SK-N-SH treated with all-trans-retinoic acid at 6 μM for 48 hours (cell line): ENCODE results near the gene SLC22A2.

Source experiments
- ATAC-seq: fragments of 200-7000 bp; cut with Tn5 transposase; 3 replicates; pipeline ENCODE4 v1.9.1; 2020; ENCODE audit warnings: mild to moderate bottlenecking, moderate library complexity
- BACH2 ChIP-seq: fragments of 250-450 bp; sonication (Bioruptor Pico); IDR thresholded peaks from 2 replicates; pipeline ENCODE4 v1.9.0; 2021; ENCODE audit warnings: mild to moderate bottlenecking, borderline replicate concordance
- CSDC2 ChIP-seq: fragments of 250-450 bp; sonication (Bioruptor Pico); IDR thresholded peaks from 2 replicates; pipeline ENCODE4 v1.5.0; 2020; ENCODE audit warnings: mild to moderate bottlenecking, moderate library complexity
- ISL1 ChIP-seq: fragments of 250-450 bp; sonication (Bioruptor Pico); IDR thresholded peaks from 2 replicates; pipeline ENCODE4 v2.1.2; 2022; ENCODE audit warnings: mild to moderate bottlenecking, moderate library complexity
- OSR1 ChIP-seq: fragments of 250-450 bp; sonication (Bioruptor Pico); IDR thresholded peaks from 2 replicates; pipeline ENCODE4 v1.8.0; 2022; ENCODE audit warnings: moderate library complexity, mild to moderate bottlenecking, inconsistent platforms
- PPARA ChIP-seq: fragments of 250-450 bp; sonication (Bioruptor Pico); IDR thresholded peaks from 2 replicates; pipeline ENCODE4 v1.5.0; 2020; ENCODE audit warnings: mild to moderate bottlenecking, borderline replicate concordance
- RARB ChIP-seq: fragments of 250-450 bp; sonication (Bioruptor Pico); IDR thresholded peaks from 2 replicates; pipeline ENCODE4 v1.8.0; 2021; ENCODE audit warnings: mild to moderate bottlenecking, moderate library complexity
- TCF4 ChIP-seq: fragments of 250-450 bp; sonication (Bioruptor Pico); IDR thresholded peaks from 2 replicates; pipeline ENCODE4 v1.8.0; 2021; ENCODE audit warnings: mild to moderate bottlenecking, moderate library complexity, borderline replicate concordance
- TOX ChIP-seq: fragments of 250-450 bp; sonication (Bioruptor Pico); IDR thresholded peaks from 2 replicates; pipeline ENCODE4 v1.8.0; 2021; ENCODE audit warnings: mild to moderate bottlenecking, moderate library complexity, borderline replicate concordance
- ZC3H10 ChIP-seq: fragments of 250-450 bp; sonication (Bioruptor Pico); IDR thresholded peaks from 2 replicates; pipeline ENCODE4 v1.5.1; 2021; ENCODE audit warnings: mild to moderate bottlenecking, moderate library complexity
- ZFP3 ChIP-seq: fragments of 250-450 bp; sonication (Bioruptor Pico); IDR thresholded peaks from 2 replicates; pipeline ENCODE4 v1.5.0; 2020; ENCODE audit warnings: mild to moderate bottlenecking, moderate library complexity
- ZFP30 ChIP-seq: fragments of 450-650 bp; formaldehyde crosslinking; IDR thresholded peaks from 2 replicates; pipeline ENCODE4 v1.5.0; 2022; ENCODE audit warnings: mild to moderate bottlenecking, moderate library complexity
- ZNF565 ChIP-seq: fragments of 450-650 bp; formaldehyde crosslinking; conservative IDR thresholded peaks from 2 replicates; pipeline ENCODE4 v1.5.0; 2020; ENCODE audit warnings: low read depth, mild to moderate bottlenecking, moderate library complexity
- ZNF70 ChIP-seq: fragments of 450-650 bp; formaldehyde crosslinking; IDR thresholded peaks from 2 replicates; pipeline ENCODE4 v1.5.0; 2020; ENCODE audit warnings: mild to moderate bottlenecking, moderate library complexity
- ZNF8 ChIP-seq: fragments of 450-650 bp; formaldehyde crosslinking; IDR thresholded peaks from 2 replicates; pipeline ENCODE4 v1.5.0; 2020; ENCODE audit warnings: mild to moderate bottlenecking, moderate library complexity
- TF ChIP-seq, protein P1 (sequence below): fragments of 250-450 bp; sonication (Bioruptor Pico); IDR thresholded peaks from 2 replicates; pipeline ENCODE4 v1.5.1; 2020; ENCODE audit warnings: low read depth, mild to moderate bottlenecking, moderate library complexity
- TF ChIP-seq, protein P2 (sequence below): fragments of 250-450 bp; sonication (Bioruptor Pico); IDR thresholded peaks from 2 replicates; pipeline ENCODE4 v1.5.0; 2020; ENCODE audit warnings: mild to moderate bottlenecking, moderate library complexity
- TF ChIP-seq, protein P3 (sequence below): fragments of 250-450 bp; sonication (Bioruptor Pico); IDR thresholded peaks from 2 replicates; pipeline ENCODE4 v1.5.1; 2021; ENCODE audit warnings: mild to moderate bottlenecking, moderate library complexity
- TF ChIP-seq, protein P4 (sequence below): fragments of 250-450 bp; sonication (Bioruptor Pico); IDR thresholded peaks from 2 replicates; pipeline ENCODE4 v1.8.0; 2021; ENCODE audit warnings: low read depth, mild to moderate bottlenecking, moderate library complexity, borderline replicate concordance

Gene SLC22A2

DNA sequence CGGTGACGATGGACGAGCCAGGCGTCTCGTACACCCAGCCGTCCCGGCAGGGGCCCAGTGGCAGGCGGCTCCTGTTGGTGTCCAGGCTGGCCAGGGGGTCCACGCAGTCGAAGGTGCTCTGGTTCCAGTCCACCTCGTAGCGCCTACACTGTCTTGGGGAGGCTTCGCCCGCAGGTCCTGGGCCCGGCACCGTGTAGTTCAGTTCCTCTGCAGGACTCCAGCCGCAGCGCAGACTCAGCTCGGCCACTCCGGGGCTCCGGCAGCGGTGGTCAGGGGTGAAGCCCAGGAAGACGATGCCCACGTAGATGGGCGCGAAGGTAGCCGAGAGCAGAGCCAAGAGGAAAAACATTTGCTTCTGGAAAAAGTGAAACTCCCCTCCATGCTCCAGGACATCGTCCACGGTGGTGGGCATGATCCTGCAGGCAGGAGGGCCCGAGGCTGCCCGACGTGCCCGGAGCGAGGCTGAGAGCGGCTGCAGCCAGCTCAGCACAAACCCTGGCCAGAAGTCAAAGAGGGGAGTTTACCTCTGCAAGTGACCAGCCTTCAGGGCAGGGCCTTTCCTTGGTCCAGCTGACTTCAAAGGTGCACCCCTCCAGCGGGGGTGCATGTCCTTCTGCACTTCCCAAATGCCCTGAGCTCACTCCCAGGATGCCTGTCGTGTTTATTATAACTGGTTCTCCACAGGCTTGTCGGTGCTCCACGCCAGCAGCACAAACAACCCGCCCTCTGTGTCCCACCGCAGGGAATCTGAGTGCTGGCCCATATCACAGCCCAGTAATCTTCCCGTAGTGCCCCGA lies at the start of gene SLC22A2:
SLC22A2 (minus strand) TSS at position 476 of the 797 bp plus-strand sequence; CDS start at position 412, 64 bp downstream.
- ATAC-seq = peak; percentile 31
- no peak for TF ChIP-seq BACH2 (CRISPR knock-in tag)
- TF ChIP-seq TOX (CRISPR knock-in tag) = no peak
- no peak for TF ChIP-seq RARB
- TF ChIP-seq OSR1 = no peak
- TF ChIP-seq ISL1 (CRISPR knock-in tag) = no peak
- TF ChIP-seq, protein P1, sequence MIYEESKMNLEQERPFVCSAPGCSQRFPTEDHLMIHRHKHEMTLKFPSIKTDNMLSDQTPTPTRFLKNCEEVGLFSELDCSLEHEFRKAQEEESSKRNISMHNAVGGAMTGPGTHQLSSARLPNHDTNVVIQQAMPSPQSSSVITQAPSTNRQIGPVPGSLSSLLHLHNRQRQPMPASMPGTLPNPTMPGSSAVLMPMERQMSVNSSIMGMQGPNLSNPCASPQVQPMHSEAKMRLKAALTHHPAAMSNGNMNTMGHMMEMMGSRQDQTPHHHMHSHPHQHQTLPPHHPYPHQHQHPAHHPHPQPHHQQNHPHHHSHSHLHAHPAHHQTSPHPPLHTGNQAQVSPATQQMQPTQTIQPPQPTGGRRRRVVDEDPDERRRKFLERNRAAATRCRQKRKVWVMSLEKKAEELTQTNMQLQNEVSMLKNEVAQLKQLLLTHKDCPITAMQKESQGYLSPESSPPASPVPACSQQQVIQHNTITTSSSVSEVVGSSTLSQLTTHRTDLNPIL (CRISPR knock-in tag) = no peak
- TF ChIP-seq, protein P2, sequence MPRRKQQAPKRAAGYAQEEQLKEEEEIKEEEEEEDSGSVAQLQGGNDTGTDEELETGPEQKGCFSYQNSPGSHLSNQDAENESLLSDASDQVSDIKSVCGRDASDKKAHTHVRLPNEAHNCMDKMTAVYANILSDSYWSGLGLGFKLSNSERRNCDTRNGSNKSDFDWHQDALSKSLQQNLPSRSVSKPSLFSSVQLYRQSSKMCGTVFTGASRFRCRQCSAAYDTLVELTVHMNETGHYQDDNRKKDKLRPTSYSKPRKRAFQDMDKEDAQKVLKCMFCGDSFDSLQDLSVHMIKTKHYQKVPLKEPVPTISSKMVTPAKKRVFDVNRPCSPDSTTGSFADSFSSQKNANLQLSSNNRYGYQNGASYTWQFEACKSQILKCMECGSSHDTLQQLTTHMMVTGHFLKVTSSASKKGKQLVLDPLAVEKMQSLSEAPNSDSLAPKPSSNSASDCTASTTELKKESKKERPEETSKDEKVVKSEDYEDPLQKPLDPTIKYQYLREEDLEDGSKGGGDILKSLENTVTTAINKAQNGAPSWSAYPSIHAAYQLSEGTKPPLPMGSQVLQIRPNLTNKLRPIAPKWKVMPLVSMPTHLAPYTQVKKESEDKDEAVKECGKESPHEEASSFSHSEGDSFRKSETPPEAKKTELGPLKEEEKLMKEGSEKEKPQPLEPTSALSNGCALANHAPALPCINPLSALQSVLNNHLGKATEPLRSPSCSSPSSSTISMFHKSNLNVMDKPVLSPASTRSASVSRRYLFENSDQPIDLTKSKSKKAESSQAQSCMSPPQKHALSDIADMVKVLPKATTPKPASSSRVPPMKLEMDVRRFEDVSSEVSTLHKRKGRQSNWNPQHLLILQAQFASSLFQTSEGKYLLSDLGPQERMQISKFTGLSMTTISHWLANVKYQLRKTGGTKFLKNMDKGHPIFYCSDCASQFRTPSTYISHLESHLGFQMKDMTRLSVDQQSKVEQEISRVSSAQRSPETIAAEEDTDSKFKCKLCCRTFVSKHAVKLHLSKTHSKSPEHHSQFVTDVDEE (CRISPR knock-in tag) = no peak
- TF ChIP-seq ZNF8 = no peak
- no peak for TF ChIP-seq ZNF565 (CRISPR knock-in tag)
- TF ChIP-seq ZFP30 = no peak
- TF ChIP-seq ZC3H10 = no peak
- TF ChIP-seq, protein P3, sequence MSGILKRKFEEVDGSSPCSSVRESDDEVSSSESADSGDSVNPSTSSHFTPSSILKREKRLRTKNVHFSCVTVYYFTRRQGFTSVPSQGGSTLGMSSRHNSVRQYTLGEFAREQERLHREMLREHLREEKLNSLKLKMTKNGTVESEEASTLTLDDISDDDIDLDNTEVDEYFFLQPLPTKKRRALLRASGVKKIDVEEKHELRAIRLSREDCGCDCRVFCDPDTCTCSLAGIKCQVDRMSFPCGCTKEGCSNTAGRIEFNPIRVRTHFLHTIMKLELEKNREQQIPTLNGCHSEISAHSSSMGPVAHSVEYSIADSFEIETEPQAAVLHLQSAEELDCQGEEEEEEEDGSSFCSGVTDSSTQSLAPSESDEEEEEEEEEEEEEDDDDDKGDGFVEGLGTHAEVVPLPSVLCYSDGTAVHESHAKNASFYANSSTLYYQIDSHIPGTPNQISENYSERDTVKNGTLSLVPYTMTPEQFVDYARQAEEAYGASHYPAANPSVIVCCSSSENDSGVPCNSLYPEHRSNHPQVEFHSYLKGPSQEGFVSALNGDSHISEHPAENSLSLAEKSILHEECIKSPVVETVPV = no peak

DNA sequence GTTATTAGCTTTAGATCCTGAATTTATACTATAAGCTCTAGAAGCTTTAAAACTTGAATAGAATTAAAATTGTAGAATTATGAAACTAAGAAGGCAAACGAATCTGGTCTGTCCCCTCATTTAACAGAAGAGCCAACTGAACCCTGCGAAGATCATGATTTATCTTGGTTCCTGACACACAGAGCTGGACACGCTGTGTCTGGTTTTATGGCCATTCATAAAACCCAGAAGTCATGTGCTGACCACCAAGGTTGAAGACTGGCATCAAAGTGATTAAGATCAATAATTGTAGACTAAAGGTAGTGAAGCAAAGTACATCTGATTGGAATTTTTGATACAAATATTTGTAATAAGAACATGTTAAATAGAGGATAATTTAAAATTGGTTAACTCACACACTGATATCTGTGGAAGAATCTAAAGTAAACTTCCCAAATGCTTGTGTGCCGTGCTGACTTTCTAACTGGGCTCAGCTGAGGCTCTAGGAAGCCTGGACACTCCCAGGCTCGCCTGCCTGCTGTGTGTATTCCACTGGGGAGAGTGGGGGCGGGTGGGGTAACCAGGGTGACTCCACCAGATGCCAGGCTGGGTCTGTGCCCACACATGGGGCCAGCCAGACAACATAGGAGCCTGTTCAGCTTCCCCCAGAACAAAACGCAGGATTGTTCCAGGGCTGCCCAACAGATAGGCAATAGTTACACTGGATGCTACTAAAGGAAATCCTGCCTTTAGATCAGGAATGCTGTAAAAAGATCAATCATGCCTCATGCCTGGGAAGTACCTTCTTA lies 47.5 kb upstream of the SLC22A2 start:
- TF ChIP-seq, protein P2 (CRISPR knock-in tag) = no peak
- TF ChIP-seq BACH2 (CRISPR knock-in tag) (no peak), TOX (CRISPR knock-in tag) (no peak), CSDC2 (CRISPR knock-in tag) (no peak), TCF4 (CRISPR knock-in tag) (no peak), ZFP3 (CRISPR knock-in tag) (no peak), ZNF70 (CRISPR knock-in tag) (no peak), PPARA (CRISPR knock-in tag) (no peak), ISL1 (CRISPR knock-in tag) (no peak), ZNF8 (no peak)
- TF ChIP-seq, protein P4, sequence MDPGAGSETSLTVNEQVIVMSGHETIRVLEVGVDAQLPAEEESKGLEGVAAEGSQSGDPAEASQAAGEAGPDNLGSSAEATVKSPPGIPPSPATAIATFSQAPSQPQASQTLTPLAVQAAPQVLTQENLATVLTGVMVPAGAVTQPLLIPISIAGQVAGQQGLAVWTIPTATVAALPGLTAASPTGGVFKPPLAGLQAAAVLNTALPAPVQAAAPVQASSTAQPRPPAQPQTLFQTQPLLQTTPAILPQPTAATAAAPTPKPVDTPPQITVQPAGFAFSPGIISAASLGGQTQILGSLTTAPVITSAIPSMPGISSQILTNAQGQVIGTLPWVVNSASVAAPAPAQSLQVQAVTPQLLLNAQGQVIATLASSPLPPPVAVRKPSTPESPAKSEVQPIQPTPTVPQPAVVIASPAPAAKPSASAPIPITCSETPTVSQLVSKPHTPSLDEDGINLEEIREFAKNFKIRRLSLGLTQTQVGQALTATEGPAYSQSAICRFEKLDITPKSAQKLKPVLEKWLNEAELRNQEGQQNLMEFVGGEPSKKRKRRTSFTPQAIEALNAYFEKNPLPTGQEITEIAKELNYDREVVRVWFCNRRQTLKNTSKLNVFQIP (CRISPR knock-in tag) = no peak
- TF ChIP-seq, protein P1 (CRISPR knock-in tag) = no peak
- ATAC-seq = no peak
